Activated B cell treated with CpG ODN at 0.5 μM for 24 hours (primary cell): ENCODE measurements around the gene ZNF652. TPM values are rescaled to one million over a fixed set of nuclear protein-coding genes. Genes with fewer than 3 reads are reported as not detected.

Experiments used
- ATAC-seq: fragments of 200-7000 bp; cut with Tn5 transposase; one replicate; pipeline ENCODE4 v1.10.0; 2021; ENCODE audit warnings: low read depth, mild to moderate bottlenecking, moderate library complexity
- CTCF ChIA-PET: fragments of 350-600 bp; sonication (Branson Sonifier 250); formaldehyde crosslinking; loops from one replicate; lab custom pipeline; 2021; ENCODE audit warnings: antibody characterized with exemption; lab: Charles Lee
- POLR2A ChIA-PET: fragments of 350-600 bp; sonication (Branson Sonifier 250); formaldehyde crosslinking; loops from one replicate; lab custom pipeline; 2021; ENCODE audit warnings: antibody characterized with exemption; lab: Charles Lee
- DNase-seq: peaks from one replicate; pipeline ENCODE4 v3.0.0; 2022
- H3K27ac Mint-ChIP-seq: one replicate; pipeline ENCODE4 v1.8.0; 2020; ENCODE audit warnings: mixed read lengths
- H3K27me3 Mint-ChIP-seq: one replicate; pipeline ENCODE4 v1.8.0; 2021; ENCODE audit warnings: mixed read lengths
- H3K36me3 Mint-ChIP-seq: one replicate; pipeline ENCODE4 v1.8.0; 2021; ENCODE audit warnings: low read depth, mixed read lengths
- H3K4me1 Mint-ChIP-seq: one replicate; pipeline ENCODE4 v1.8.0; 2021; ENCODE audit warnings: mixed read lengths
- H3K4me3 Mint-ChIP-seq: one replicate; pipeline ENCODE4 v1.8.0; 2020; ENCODE audit warnings: mild to moderate bottlenecking, mixed read lengths
- H3K9me3 Mint-ChIP-seq: one replicate; pipeline ENCODE4 v1.8.0; 2020; ENCODE audit warnings: mixed read lengths
- intact Hi-C: fragments of 100-400 bp; cut with micrococcal nuclease; formaldehyde crosslinking; loops from one replicate; pipeline ENCODE4 v1.15.1; 2024
- total RNA-seq: library from RNA; stranded (reverse); gene quantifications from 2 replicates; pipeline ENCODE4 v1.2.3, GENCODE V29; 2022
- TF ChIP-seq, protein P1 (sequence below): fragments of 200-600 bp; IDR thresholded peaks from one replicate; pipeline ENCODE4 v1.8.0; 2022; ENCODE audit warnings: antibody characterized with exemption, mild to moderate bottlenecking

ZNF652 gene
- total RNA-seq, 1 donor from 2014 or later: 40.6 TPM

DNA sequence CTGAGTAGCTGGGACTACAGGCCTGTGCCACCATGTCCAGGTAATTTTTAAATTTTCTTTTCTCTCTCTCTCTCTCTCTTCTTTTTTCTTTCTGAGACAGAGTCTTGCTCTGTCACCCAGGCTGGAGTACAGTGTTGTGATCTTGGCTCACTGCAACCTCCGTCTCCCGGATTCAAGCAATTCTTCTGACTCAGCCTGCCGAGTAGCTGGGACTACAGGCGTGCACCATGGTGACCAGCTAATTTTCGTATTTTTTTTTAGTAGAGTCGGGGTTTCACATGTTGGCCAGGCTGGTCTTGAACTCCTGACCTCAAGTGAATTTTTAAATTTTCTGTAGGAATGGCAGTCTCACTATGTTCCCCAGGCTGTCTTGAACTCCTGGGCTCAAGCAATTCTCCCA lies 11.1 kb upstream of the ZNF652 start:
- H3K27ac Mint-ChIP-seq: peak overlapping the region; percentile 32
- no peaks in the 10 kb centered on the region for H3K9me3 Mint-ChIP-seq
- TF ChIP-seq, protein P1, sequence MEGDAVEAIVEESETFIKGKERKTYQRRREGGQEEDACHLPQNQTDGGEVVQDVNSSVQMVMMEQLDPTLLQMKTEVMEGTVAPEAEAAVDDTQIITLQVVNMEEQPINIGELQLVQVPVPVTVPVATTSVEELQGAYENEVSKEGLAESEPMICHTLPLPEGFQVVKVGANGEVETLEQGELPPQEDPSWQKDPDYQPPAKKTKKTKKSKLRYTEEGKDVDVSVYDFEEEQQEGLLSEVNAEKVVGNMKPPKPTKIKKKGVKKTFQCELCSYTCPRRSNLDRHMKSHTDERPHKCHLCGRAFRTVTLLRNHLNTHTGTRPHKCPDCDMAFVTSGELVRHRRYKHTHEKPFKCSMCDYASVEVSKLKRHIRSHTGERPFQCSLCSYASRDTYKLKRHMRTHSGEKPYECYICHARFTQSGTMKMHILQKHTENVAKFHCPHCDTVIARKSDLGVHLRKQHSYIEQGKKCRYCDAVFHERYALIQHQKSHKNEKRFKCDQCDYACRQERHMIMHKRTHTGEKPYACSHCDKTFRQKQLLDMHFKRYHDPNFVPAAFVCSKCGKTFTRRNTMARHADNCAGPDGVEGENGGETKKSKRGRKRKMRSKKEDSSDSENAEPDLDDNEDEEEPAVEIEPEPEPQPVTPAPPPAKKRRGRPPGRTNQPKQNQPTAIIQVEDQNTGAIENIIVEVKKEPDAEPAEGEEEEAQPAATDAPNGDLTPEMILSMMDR: no peak
- ChIA-PET POLR2A (interaction anchor here (4.0 kb wide), 1 partner anchor 12 kb away, joined by 16 read pairs; the partner anchor contains the start of gene ZNF652), CTCF (interaction anchor here (1.0 to 1.4 kb wide), 2 partner anchors 57 to 184 kb away, joined by 3 read pairs; no protein-coding TSS in a partner anchor)
- peaks cover 4% of the 10 kb centered on the region for H3K36me3 Mint-ChIP-seq
- no peak for DNase-seq
- no peak for ATAC-seq
- H3K4me3 Mint-ChIP-seq: no peak overlapping the region
- intact Hi-C loops: no loop called here
- no peaks in the 10 kb centered on the region for H3K27me3 Mint-ChIP-seq
- H3K4me1 Mint-ChIP-seq: peaks cover 75% of the 10 kb centered on the region

DNA sequence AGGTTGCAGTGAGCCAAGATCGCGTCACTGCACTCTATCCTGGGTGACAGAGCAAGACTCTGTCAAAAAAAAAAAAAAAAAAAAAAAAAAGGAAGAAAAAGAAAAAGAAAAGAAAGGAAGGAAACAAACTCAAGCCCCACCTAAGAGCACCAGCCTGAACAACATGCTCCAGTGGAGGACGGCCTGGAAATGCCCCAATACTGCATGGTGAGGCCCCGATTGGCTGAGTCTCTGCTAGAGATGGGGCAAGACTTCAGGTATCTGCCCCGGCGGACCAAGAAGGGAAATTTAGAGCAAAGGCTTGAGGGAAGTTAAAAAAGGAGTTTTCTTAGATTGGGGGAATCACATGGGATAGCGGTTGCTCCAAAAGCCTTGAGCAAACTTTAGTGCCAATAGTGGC lies 10.4 kb upstream of the ZNF652 start:
- H3K27me3 Mint-ChIP-seq: no peaks in the 10 kb centered on the region
- ChIA-PET POLR2A (interaction anchor here (0.8 to 4.0 kb wide), 2 partner anchors 11 to 13 kb away, joined by 4 to 16 read pairs; partner anchors contain the start of gene ZNF652), CTCF (interaction anchor here (1.0 kb wide), 1 partner anchor 56 kb away, joined by 3 read pairs; no protein-coding TSS in a partner anchor)
- peak; percentile 83 for ATAC-seq
- intact Hi-C loops: no loop called here
- H3K27ac Mint-ChIP-seq: peak overlapping the region; percentile 78
- H3K4me3 Mint-ChIP-seq: peak overlapping the region; percentile 49
- peaks cover 3% of the 10 kb centered on the region for H3K36me3 Mint-ChIP-seq
- no peaks in the 10 kb centered on the region for H3K9me3 Mint-ChIP-seq
- H3K4me1 Mint-ChIP-seq: peaks cover 74% of the 10 kb centered on the region
- DNase-seq: no peak
- TF ChIP-seq, protein P1: no peak

DNA sequence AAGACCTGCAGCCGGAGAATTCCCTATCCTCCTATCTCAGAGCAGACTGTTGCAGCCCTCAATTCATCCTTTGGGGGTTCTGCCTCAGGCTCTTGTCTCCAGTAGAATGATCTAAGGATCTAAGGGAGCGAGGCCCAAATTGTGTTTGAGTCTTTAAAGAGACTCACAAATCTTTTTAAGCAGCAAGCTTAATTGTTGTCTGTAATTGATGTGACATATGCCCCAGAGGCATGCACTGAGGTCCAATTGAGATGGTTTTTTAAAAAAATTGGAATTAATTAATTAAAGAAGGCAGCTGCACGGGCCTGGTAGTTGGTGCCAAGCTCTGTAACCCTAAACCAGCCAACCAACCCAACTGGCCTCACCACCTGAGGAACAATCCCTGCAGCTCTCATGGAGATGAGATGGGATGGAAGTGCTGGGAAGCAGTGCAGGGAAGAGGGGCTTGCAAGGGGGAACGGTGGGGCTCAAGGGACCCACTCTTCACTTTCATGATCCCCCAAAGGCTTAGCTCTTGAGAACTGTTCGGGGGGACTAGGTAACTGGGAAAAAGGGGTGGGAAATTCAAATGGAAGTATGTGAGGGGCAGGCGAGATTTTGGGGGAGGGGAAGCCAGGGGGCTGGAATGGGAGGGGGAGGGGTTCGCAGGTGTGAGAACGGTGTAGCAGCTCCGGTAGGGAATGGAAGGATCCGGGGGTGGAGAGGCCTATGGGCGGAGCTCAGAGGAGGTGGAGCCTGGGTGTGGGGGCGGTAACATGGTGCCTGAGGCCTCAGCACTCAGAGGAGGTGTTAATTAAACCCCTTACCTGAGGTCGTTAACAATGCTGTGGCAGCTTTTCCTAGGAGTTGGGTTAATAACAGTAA lies 9.2 kb upstream of the ZNF652 start:
- H3K27me3 Mint-ChIP-seq: no peaks in the 10 kb centered on the region
- TF ChIP-seq, protein P1: no peak
- intact Hi-C loops: no loop called here
- CTCF ChIA-PET: interaction anchor here (0.7 to 4.0 kb wide), 3 partner anchors 12 to 55 kb away, joined by 3 to 49 read pairs (median 4); no protein-coding TSS in a partner anchor
- H3K9me3 Mint-ChIP-seq: no peaks in the 10 kb centered on the region
- no peak overlapping the region for H3K4me3 Mint-ChIP-seq
- H3K4me1 Mint-ChIP-seq: peaks cover 63% of the 10 kb centered on the region
- POLR2A ChIA-PET: interaction anchor here (0.6 to 4.0 kb wide), 4 partner anchors 10 to 26 kb away, joined by 4 to 16 read pairs (median 6); partner anchors contain the start of gene ZNF652
- ATAC-seq: no peak
- peaks cover 2% of the 10 kb centered on the region for H3K36me3 Mint-ChIP-seq
- no peak for DNase-seq
- H3K27ac Mint-ChIP-seq: no peak overlapping the region

DNA sequence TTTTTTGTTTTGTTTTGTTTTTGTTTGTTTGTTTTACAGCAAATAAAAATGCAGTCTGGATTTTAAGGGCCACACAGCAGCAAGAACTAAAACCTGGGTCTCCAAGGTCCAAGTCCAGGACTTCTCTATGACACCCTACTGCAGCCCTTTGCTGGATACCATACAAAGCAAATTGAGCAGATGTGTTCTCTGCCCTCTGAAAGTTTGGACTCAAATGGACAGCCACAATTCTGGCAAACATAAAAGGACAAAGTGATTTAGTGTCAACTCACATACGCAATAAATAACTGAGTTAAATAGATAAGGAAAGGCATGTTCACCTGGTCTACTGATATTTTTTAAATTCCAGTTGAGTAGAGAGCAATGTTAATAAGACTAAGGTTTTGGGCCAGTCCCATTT lies 7.7 kb upstream of the ZNF652 start:
- Mint-ChIP-seq H3K36me3 (peaks cover 4% of the 10 kb centered on the region), H3K4me3 (no peak overlapping the region), H3K27ac (no peak overlapping the region), H3K4me1 (peaks cover 69% of the 10 kb centered on the region), H3K27me3 (no peaks in the 10 kb centered on the region), H3K9me3 (no peaks in the 10 kb centered on the region)
- TF ChIP-seq, protein P1: no peak
- DNase-seq: no peak
- intact Hi-C loops: no loop called here
- CTCF ChIA-PET: interaction anchor here (1.0 to 4.0 kb wide), 5 partner anchors 11 to 186 kb away, joined by 3 to 49 read pairs (median 5); no protein-coding TSS in a partner anchor
- no peak for ATAC-seq
- POLR2A ChIA-PET: interaction anchor here (4.0 kb wide), 1 partner anchor 8 kb away, joined by 16 read pairs; the partner anchor contains the start of gene ZNF652

DNA sequence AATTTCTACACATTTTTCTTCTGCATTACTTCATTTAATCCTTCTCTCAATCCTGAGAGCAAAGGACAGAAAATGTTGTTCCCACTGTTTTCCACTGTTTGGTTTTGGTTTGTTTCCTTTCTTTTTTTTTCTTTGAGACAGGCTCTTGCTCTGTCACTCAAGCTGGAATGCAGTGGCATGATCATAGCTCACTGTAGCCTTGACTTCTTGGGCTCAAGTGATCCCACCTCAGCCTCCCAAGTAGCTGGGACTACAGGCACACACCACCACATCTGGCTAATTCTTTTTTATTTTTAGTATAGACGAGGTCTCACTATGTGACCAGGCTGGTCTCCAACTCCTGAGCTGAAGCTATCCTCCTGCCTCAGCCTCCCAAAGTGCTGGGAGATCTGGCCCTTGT lies 7.0 kb upstream of the ZNF652 start:
- H3K4me1 Mint-ChIP-seq: peaks cover 67% of the 10 kb centered on the region

More for the DNA sequence above, 7.0 kb upstream of the ZNF652 start:
- ATAC-seq (no peak), DNase-seq (no peak)
- Mint-ChIP-seq H3K36me3 (peaks cover 4% of the 10 kb centered on the region), H3K4me3 (no peak overlapping the region), H3K27ac (no peak overlapping the region), H3K9me3 (no peaks in the 10 kb centered on the region), H3K27me3 (no peaks in the 10 kb centered on the region)
- intact Hi-C loops: no loop called here
- TF ChIP-seq, protein P1: no peak
- CTCF ChIA-PET: interaction anchor here (0.6 to 4.0 kb wide), 20 partner anchors 8 to 186 kb away, joined by 3 to 49 read pairs (median 4); no protein-coding TSS in a partner anchor
- POLR2A ChIA-PET: interaction anchor here (1.0 to 4.0 kb wide), 2 partner anchors 8 to 19 kb away, joined by 8 to 16 read pairs; partner anchors contain the start of gene ZNF652
